Measurements from ENCODE around the gene ADGRL3.

DNA sequence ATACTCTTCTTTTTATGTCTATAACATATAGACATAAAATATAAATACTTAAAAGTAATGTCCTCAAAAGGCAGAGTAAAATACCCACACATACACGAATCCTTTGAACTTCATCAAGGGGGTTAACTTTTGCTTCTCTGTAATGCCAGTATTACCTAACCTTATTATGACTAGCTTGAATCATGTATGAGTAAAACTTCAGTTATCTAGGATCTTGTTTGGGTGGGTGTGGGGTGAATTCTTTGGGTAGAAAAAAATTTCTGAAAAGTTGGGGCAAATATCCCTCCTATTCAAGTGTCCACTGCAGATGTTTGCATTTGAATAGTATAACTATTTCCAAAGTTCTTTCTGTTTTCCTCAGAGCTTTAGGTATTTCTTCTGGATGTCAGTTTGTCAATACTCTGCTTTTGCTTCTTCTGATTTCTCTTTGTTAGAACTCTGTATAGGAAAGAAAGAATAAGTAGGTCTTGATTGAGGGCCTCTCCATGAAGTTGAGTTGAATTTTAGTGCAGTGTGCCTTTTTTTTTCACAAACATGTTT, 173.8 kb downstream of the ADGRL3 start:
- TF ChIP-seq, protein P1, sequence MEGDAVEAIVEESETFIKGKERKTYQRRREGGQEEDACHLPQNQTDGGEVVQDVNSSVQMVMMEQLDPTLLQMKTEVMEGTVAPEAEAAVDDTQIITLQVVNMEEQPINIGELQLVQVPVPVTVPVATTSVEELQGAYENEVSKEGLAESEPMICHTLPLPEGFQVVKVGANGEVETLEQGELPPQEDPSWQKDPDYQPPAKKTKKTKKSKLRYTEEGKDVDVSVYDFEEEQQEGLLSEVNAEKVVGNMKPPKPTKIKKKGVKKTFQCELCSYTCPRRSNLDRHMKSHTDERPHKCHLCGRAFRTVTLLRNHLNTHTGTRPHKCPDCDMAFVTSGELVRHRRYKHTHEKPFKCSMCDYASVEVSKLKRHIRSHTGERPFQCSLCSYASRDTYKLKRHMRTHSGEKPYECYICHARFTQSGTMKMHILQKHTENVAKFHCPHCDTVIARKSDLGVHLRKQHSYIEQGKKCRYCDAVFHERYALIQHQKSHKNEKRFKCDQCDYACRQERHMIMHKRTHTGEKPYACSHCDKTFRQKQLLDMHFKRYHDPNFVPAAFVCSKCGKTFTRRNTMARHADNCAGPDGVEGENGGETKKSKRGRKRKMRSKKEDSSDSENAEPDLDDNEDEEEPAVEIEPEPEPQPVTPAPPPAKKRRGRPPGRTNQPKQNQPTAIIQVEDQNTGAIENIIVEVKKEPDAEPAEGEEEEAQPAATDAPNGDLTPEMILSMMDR (IDR thresholded peaks at IDR 0.05), result no peak
- TF ChIP-seq POLR2A (IDR thresholded peaks at IDR 0.05), result no peak
